Endothelial cell of umbilical vein (primary cell): ENCODE data around the gene OSGIN1. TPM values are rescaled to one million over a fixed set of nuclear protein-coding genes. Genes with fewer than 3 reads are reported as not detected.

Source experiments
- BruUV-seq: library from RNA; stranded (reverse); fragments of 400-500 nt; replicated peaks from 2 replicates; lab custom pipeline; 2021; lab: Mats Ljungman, UMichigan
- CTCF ChIA-PET: fragments of 300-600, 350-600 bp; sonication (Branson Sonifier 250); formaldehyde crosslinking; loops from one replicate; lab custom pipeline; 2021; ENCODE audit warnings: antibody characterized with exemption, inconsistent platforms; lab: Charles Lee
- POLR2A ChIA-PET: fragments of 300-600, 350-600 bp; sonication (Branson Sonifier 250); formaldehyde crosslinking; loops from one replicate; lab custom pipeline; 2021; ENCODE audit warnings: antibody characterized with exemption, inconsistent platforms; lab: Charles Lee
- DNase-seq: peaks from one replicate; pipeline ENCODE4 v3.0.0-alpha.2; 2011; ENCODE audit warnings: low read depth, low spot score
- FAIRE-seq: peaks from 2 replicates; lab custom pipeline; 2011; peaks lifted over from hg19 to GRCh38; lab: Jason Lieb, UNC
- H2AFZ ChIP-seq: 2 replicates; pipeline ENCODE4 v1.6.0; 2012; ENCODE audit warnings: low read depth, low read length, control low read depth, inconsistent platforms
- H3K27ac ChIP-seq: 2 replicates; pipeline ENCODE4 v1.5.1; 2011; ENCODE audit warnings: low read depth, mild to moderate bottlenecking, control low read depth, low read length, moderate library complexity; ENCODE audit not compliant: insufficient read depth
- H3K27me3 ChIP-seq, 2 experiments: 2 replicates each; pipeline versions ENCODE4 v1.6.0 to v1.6.1; 2011; ENCODE audit warnings: low read length in 2 of 2, mixed read lengths in 1 of 2; ENCODE audit not compliant: control insufficient read depth in 2 of 2, insufficient read depth in 2 of 2
- H3K36me3 ChIP-seq, 2 experiments: 2 replicates in 1 of 2; 3 replicates in 1 of 2; pipeline ENCODE4 v1.5.1; 2011; ENCODE audit warnings: low read length in 2 of 2, mild to moderate bottlenecking in 1 of 2, moderate library complexity in 1 of 2; ENCODE audit not compliant: control insufficient read depth in 2 of 2, insufficient read depth in 2 of 2; ENCODE audit errors: extremely low read depth in 1 of 2
- H3K4me1 ChIP-seq: 3 replicates; pipeline ENCODE4 v1.5.1; 2011; ENCODE audit warnings: mild to moderate bottlenecking, low read length; ENCODE audit not compliant: control insufficient read depth, insufficient read depth; ENCODE audit errors: extremely low read depth
- H3K4me2 ChIP-seq: 2 replicates; pipeline ENCODE4 v1.6.1; 2011; ENCODE audit warnings: low read length, control low read depth, mixed read lengths; ENCODE audit not compliant: insufficient read depth
- H3K4me3 ChIP-seq, 3 experiments: fragments of 200-600 bp in 1 of 3; sonication (generic), shearing (Covaris generic) in 1 of 3; replicated peaks in 1 of 3; 2 replicates each; pipeline ENCODE4 v1.5.1; 2011 to 2016; ENCODE audit warnings: control low read depth in 3 of 3, low read length in 3 of 3, mild to moderate bottlenecking in 2 of 3, inconsistent platforms in 1 of 3, low read depth in 1 of 3, moderate library complexity in 1 of 3; ENCODE audit not compliant: insufficient read depth in 1 of 3
- H3K79me2 ChIP-seq: 2 replicates; pipeline ENCODE4 v1.6.0; 2012; ENCODE audit warnings: low read length, inconsistent platforms; ENCODE audit not compliant: control insufficient read depth, insufficient read depth
- H3K9ac ChIP-seq: replicated peaks from 2 replicates; pipeline ENCODE3; 2011; ENCODE audit warnings: low read length, control low read depth; ENCODE audit not compliant: insufficient read depth; ENCODE audit errors: extremely low read depth
- H3K9me1 ChIP-seq: replicated peaks from 3 replicates; pipeline ENCODE4 v1.6.0; 2011; ENCODE audit warnings: mild to moderate bottlenecking, low read length; ENCODE audit not compliant: control insufficient read depth, insufficient read depth; ENCODE audit errors: extremely low read depth
- H3K9me3 ChIP-seq: replicated peaks from 2 replicates; pipeline ENCODE4 v1.5.1; 2012; ENCODE audit warnings: low read length, inconsistent platforms; ENCODE audit not compliant: control insufficient read depth, insufficient read depth
- H4K20me1 ChIP-seq: replicated peaks from 2 replicates; pipeline ENCODE3; 2011; ENCODE audit warnings: mild to moderate bottlenecking, low read length; ENCODE audit not compliant: control insufficient read depth, insufficient read depth; ENCODE audit errors: extremely low read depth
- CTCF ChIP-seq, 2 donors: IDR thresholded peaks; 1 replicate in 1 of 2; 2 replicates in 1 of 2; pipeline ENCODE4 v1.5.1; 2011; ENCODE audit warnings: low read length in 2 of 2, mild to moderate bottlenecking in 2 of 2, moderate library complexity in 2 of 2, control low read depth in 1 of 2, inconsistent platforms in 1 of 2, low read depth in 1 of 2; ENCODE audit not compliant: insufficient read depth in 1 of 2; ENCODE audit errors: extremely low read depth in 1 of 2
- GATA2 ChIP-seq: IDR thresholded peaks from 2 replicates; pipeline ENCODE4 v1.7.0; 2011; ENCODE audit warnings: low read depth, mild to moderate bottlenecking, moderate library complexity, mixed read lengths, low read length; ENCODE audit not compliant: insufficient read length, insufficient read depth
- MAX ChIP-seq: IDR thresholded peaks from 2 replicates; pipeline ENCODE4 v1.6.1; 2011; ENCODE audit not compliant: insufficient read depth, insufficient read length
- POLR2A ChIP-seq: IDR thresholded peaks from 2 replicates; pipeline ENCODE4 v1.6.1; 2012; ENCODE audit warnings: low read depth, mild to moderate bottlenecking, control low read depth, low read length
- POLR2AphosphoS5 ChIP-seq: IDR thresholded peaks from 2 replicates; pipeline ENCODE4 v1.6.1; 2012; ENCODE audit warnings: low read depth, mild to moderate bottlenecking, control low read depth, low read length, moderate library complexity; ENCODE audit not compliant: insufficient read depth
- dilution Hi-C: fragments of 300-500 bp; cut with MboI; formaldehyde crosslinking; loops from one replicate; pipeline ENCODE4 v1.15.0; 2019; ENCODE audit warnings: low sequenced_read_pairs; ENCODE audit not compliant: extremely low pct_ligation_motif_present
- intact Hi-C: fragments of 100-400 bp; cut with micrococcal nuclease; formaldehyde crosslinking; loops from one replicate; pipeline ENCODE4 v1.10.0; 2022
- polyA plus RNA-seq, 4 experiments: library from polyadenylated mRNA; depleted of rRNA in 3 of 4; stranded (reverse) in 3 of 4; unstranded in 1 of 4; fragments of >200 nt; gene quantifications; 2 replicates each; pipeline versions ENCODE4 v1.2.1 to v1.2.3, GENCODE V29; 2011 to 2012; ENCODE audit warnings: missing spikeins in 1 of 4
- total RNA-seq: library from RNA; stranded (reverse); gene quantifications from 2 replicates; pipeline ENCODE4 v1.2.3, GENCODE V29; 2021

The OSGIN1 gene
- total and polyA plus RNA-seq, 2 donors (not counting 3 experiments of a cell fraction or from before 2014, with no cell fraction given): 9.2 to 11.0 TPM

- Histone ChIP-seq H3K27ac (no peak overlapping the region), H3K4me3 (no peak overlapping the region), H3K4me1 (peaks cover 5% of the 10 kb centered on the region), H3K27me3 (no peaks in the 10 kb centered on the region), H3K9me1 (no peaks in the 10 kb centered on the region), H3K9ac (no peak overlapping the region), H3K36me3 (no peaks in the 10 kb centered on the region), H3K9me3 (no peaks in the 10 kb centered on the region), H2AFZ (no peak overlapping the region), H4K20me1 (no peaks in the 10 kb centered on the region), H3K79me2 (no peaks in the 10 kb centered on the region), H3K4me2 (no peak overlapping the region)
- ChIA-PET CTCF (interaction anchor here (1.3 to 1.5 kb wide), 2 partner anchors 8 to 15 kb away, joined by 3 to 4 read pairs; no protein-coding TSS in a partner anchor), POLR2A (no interaction called here)
- dilution Hi-C loops (no loop called here), intact Hi-C loops (no loop called here)
- DNase-seq (no peak), FAIRE-seq (no peak)
- BruUV-seq: no TSS peak
- no peak for TF ChIP-seq GATA2
These were observed 14.8 kb upstream of the OSGIN1 start for GRCh38 chr16:83937922-83938885.

- DNase-seq: no peak
- Histone ChIP-seq H2AFZ (peak overlapping the region; percentile 39), H3K9me1 (no peaks in the 10 kb centered on the region), H3K79me2 (no peaks in the 10 kb centered on the region), H3K36me3 (no peaks in the 10 kb centered on the region), H3K9me3 (no peaks in the 10 kb centered on the region), H3K4me3 (no peak overlapping the region), H3K4me2 (no peak overlapping the region), H3K27ac (no peak overlapping the region), H3K27me3 (no peaks in the 10 kb centered on the region), H3K9ac (no peak overlapping the region), H3K4me1 (peaks cover 5% of the 10 kb centered on the region), H4K20me1 (no peaks in the 10 kb centered on the region)
- dilution Hi-C loops (no loop called here), intact Hi-C loops (no loop called here)
- TF ChIP-seq POLR2A: no peak
- no peak for TF ChIP-seq GATA2
- no peak for TF ChIP-seq POLR2AphosphoS5
- TF ChIP-seq CTCF (IDR thresholded peaks at IDR 0.05; ENCODE audit: extremely low read depth in 1 of 2, insufficient read depth in 1 of 2, low read depth in 1 of 2, low read length in 2 of 2): no peak
- no peak for TF ChIP-seq MAX
- POLR2A ChIA-PET: no interaction called here
- no TSS peak for BruUV-seq
- CTCF ChIA-PET: interaction anchor here (1.5 kb wide), 1 partner anchor 10 kb away, joined by 4 read pairs; no protein-coding TSS in a partner anchor
- no peak for FAIRE-seq
These were observed 13.7 kb upstream of the OSGIN1 start for GRCh38 chr16:83939266-83939855.
